HL-60/S4 treated with phorbol 12-myristate 13-acetate at 8.2 ng/mL for 4 days and 3 days (cell line): ENCODE measurements around the gene COQ3.

Source experiments
- in situ Hi-C: fragments of 300-500 bp; cut with MboI; formaldehyde crosslinking; loops from 2 replicates; pipeline ENCODE4 v1.15.0; 2022; ENCODE audit warnings: low sequenced_read_pairs

COQ3 gene

DNA sequence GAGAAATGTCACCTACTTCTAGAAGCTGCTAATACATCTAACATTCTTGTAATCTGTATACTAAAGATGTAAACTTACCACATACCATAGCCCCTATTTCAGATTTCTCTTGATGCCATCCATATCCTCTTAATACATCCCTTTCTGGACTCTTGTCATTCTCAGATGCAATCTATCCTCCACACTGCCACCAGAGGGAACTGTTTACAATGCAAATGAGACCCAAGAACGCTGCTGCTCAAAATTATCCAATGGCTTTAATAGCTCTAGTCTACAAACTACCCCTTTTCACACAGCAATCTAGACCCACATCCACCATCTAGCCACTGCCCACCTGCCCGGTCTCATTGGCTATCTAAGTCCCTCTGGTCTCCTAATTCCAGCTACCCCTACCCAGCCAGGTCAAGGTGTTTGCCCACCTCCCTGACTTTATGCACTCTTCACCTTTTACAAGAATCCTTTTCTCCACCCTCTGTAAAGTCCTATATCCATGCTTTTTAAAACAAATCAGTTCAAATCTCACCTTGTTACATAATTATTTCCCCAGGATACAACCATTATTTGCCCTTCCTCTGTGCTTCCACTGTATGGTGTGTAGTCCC lies 59.4 kb downstream of the COQ3 start:
- in situ Hi-C loops, result no loop called here

DNA sequence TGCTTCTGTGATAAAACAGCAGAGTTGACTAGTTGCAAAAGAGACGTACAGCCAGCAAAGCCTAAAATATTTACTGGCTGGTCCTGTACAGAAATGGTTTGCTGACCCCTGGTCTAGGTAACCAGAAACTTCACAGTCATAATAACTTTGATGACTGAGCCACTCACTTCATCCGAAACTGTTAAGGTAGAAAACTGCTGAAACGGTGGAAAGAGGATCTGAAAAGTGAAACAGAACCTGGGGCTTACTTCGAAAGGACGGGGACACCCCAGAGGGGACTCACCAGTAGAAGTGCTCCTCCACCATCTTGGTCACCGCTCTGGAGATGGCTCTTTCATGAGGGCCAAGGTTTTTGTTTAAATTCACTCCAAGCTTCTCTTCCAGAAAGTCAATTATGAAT lies 60.9 kb downstream of the COQ3 start:
- in situ Hi-C loops, result no loop called here

DNA sequence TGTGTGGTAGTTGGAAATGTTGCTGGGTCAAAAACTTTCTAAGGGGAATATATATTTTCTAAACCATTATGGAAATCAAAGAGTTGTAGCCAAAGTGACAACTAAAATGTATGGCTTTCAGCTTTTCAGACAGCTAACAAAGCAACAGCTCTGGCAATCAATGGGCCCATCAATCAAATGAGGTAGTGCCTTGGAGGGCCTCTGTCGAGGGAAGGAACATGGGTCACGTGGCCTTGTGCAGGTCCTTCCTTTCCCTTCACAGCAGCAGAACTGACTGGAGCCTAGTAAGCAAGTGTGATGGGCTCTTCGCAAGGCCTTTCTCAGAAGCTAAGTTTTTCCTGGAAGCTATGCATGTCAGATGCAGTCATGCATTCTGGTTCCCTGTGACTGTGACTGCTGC lies 62.5 kb downstream of the COQ3 start:
- in situ Hi-C loops, result no loop called here

DNA sequence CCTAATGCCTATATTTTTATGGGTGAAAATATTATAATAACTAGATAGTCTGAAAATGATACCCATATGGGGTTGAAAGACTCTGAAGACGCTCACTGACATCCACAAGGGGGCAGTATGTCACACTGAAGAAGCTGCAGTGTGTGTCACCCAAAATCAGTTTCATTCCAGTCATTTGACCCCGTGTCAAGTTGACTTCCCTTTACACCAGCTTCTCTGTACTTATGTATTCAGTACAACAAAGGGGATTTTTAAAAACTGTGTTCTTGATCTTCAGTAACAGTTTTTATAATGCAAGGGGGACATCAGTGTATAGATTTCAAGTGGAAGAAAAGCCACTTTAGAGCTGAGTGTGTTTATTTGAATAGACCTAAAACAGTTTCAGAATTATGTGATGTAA lies 63.8 kb downstream of the COQ3 start:
- in situ Hi-C loops, result no loop called here

DNA sequence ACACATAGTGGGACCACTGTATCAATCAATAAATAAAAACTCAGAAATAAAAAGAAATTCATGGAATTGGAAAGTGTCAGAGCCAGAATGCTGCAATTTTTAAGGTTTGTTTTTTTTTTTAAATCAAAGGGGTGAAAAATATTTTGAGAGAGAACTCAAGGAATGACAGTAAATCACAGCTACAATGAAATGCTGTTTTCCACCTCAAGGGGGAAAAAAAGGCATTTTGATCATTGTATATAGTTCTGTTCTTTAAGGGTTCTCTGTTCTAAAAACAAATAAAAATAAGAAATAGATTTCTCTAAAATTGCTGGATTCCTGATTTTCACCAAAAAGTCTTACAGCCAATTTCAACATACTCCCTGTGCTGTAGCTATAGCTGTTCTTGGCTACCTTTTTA lies 69.0 kb downstream of the COQ3 start:
- in situ Hi-C loops, result no loop called here
